Measurements from ENCODE around the gene COQ9.

Gene COQ9

DNA sequence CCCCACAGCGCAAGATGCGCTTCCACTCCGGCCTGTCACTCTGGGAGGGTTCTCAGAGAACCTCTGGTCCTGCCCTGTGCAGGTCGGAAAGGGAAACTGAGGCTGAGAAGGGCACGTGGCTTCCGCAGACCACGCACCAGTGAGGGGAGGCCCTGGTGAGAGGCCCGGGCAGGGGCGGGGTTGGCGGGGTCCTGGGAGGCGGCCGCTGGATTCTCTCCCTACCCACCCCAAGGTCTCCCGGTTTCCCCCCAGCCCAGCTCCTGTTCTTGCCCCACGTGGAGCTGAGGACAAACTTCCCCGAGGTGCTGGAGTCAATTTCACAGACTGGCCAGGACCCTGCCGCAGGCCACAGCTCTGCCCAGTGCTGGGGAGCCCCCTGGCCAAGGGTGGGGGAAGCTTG lies 31.2 kb upstream of the COQ9 start (continued):
- TF ChIP-seq, protein P1, sequence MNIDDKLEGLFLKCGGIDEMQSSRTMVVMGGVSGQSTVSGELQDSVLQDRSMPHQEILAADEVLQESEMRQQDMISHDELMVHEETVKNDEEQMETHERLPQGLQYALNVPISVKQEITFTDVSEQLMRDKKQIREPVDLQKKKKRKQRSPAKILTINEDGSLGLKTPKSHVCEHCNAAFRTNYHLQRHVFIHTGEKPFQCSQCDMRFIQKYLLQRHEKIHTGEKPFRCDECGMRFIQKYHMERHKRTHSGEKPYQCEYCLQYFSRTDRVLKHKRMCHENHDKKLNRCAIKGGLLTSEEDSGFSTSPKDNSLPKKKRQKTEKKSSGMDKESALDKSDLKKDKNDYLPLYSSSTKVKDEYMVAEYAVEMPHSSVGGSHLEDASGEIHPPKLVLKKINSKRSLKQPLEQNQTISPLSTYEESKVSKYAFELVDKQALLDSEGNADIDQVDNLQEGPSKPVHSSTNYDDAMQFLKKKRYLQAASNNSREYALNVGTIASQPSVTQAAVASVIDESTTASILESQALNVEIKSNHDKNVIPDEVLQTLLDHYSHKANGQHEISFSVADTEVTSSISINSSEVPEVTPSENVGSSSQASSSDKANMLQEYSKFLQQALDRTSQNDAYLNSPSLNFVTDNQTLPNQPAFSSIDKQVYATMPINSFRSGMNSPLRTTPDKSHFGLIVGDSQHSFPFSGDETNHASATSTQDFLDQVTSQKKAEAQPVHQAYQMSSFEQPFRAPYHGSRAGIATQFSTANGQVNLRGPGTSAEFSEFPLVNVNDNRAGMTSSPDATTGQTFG (tag by site-specific recombination; IDR thresholded peaks at IDR 0.05; ENCODE audit: borderline replicate concordance) = no peak
- TF ChIP-seq ZNF558 (tag by site-specific recombination; IDR thresholded peaks at IDR 0.05) (no peak), ZNF138 (tag by site-specific recombination; IDR thresholded peaks at IDR 0.05; ENCODE audit: borderline replicate concordance) (no peak), SALL2 (tag by site-specific recombination; IDR thresholded peaks at IDR 0.05; ENCODE audit: borderline replicate concordance) (no peak), ZNF660 (tag by site-specific recombination; IDR thresholded peaks at IDR 0.05) (no peak)

DNA sequence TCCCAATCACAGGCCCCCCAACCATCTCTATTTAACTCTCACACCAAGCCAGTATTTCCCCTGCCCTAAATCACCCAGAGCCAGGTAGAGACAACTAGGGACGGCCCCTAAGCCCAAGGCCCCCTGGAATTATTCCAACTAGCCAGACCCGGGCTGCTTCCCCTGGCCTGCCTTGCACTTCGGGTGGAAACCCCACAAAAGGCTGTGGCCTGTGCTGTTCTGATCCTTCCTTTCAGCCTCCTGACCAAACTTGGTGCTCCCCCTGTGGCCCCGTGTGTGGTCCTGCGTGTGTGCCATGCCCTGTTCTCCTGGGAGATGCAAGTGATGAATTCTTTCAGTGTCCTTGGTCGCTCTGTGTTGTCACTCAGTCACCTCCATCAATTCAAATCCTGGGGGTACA lies 27.8 kb upstream of the COQ9 start:
- Histone ChIP-seq H3K4me1 (ENCODE audit: control insufficient read depth, insufficient read depth, low read length) (no peaks in the 10 kb centered on the region), H3K36me3 (ENCODE audit: control insufficient read depth in 2 of 2, insufficient read depth in 1 of 2, low read length in 2 of 2) (no peaks in the 10 kb centered on the region), H3K9me3 (ENCODE audit: control insufficient read depth, insufficient read depth, low read depth, low read length) (no peaks in the 10 kb centered on the region), H3K4me3 (ENCODE audit: low read depth, low read length) (no peak overlapping the region), H3K27ac (ENCODE audit: extremely low read depth, low read depth, low read length) (no peak overlapping the region)
- POLR2A ChIA-PET = no interaction called here
- CTCF ChIA-PET = interaction anchor here (0.5 to 11.5 kb wide), 23 partner anchors 7 to 335 kb away, joined by 3 to 290 read pairs (median 6); no protein-coding TSS in a partner anchor
- TF ChIP-seq ZNF843 (tag by site-specific recombination; IDR thresholded peaks at IDR 0.05) = no peak
- TF ChIP-seq ZBTB48 (tag by site-specific recombination; IDR thresholded peaks at IDR 0.05) = peak; percentile 71; the same call in 1 of the 2 replicates
- TF ChIP-seq ZNF596 (tag by site-specific recombination; IDR thresholded peaks at IDR 0.05) = no peak
- no peak for TF ChIP-seq ZNF624 (tag by site-specific recombination; IDR thresholded peaks at IDR 0.05)
- TF ChIP-seq ZNF747 (tag by site-specific recombination; IDR thresholded peaks at IDR 0.05) = no peak
- no peak for TF ChIP-seq ZNF626 (tag by site-specific recombination; IDR thresholded peaks at IDR 0.05)

DNA sequence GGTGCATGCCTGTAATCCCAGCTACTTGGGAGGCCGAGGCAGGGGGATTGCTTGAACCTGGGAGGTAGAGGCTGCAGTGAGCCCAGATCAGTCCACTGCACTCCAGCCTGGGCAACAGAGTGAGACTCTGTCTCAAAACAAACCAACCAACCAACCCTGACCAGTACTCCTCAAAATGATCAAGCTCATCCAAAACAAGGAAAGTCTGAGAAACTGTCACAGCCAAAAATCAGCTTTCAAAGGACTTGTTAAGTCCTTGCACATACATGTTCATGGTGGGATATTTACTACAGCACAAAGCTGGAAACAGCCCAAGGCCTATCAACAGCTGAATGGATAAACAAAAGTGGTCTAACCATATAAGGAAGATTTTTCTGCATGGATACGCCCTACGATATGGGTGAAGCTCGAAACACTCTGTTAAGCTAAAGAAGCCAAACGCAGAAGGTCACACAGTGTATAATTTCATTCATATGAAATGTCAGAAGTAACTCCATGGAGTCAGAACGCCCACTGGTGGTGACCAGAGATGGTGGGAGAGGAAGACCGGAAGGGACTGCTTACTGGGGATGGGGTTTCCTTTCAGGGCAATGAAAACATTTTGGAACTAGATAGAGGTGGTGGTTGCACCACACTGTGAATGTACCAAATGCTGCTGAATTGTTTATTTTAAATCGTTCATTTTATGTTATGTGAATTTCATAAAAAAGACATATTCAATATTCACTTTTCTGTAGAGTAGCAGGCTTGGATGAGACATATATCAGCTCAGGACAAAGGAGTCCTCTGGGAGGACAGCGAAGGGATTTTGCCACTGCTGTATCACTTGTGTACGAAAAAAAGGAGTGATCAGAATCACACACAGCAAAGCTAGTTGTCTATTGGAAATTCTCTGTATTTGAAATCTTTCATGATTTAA lies 25.0 kb upstream of the COQ9 start:
- no peak overlapping the region for H3K4me3 ChIP-seq (ENCODE audit: low read depth, low read length)
- no peaks in the 10 kb centered on the region for H3K4me1 ChIP-seq (ENCODE audit: control insufficient read depth, insufficient read depth, low read length)
- H3K36me3 ChIP-seq (ENCODE audit: control insufficient read depth in 2 of 2, insufficient read depth in 1 of 2, low read length in 2 of 2) = peaks cover 0 to 8% of the 10 kb centered on the region in 2 experiments; a peak in 1 of 3 replicates
- POLR2A ChIA-PET = interaction anchor here (3.6 kb wide), 1 partner anchor 25 kb away, joined by 15 read pairs; the partner anchor contains the start of genes CIAPIN1 and COQ9
- CTCF ChIA-PET = interaction anchor here (0.5 to 11.5 kb wide), 27 partner anchors 8 to 917 kb away, joined by 3 to 290 read pairs (median 4); partner anchors contain the start of gene POLR2C
- no peaks in the 10 kb centered on the region for H3K9me3 ChIP-seq (ENCODE audit: control insufficient read depth, insufficient read depth, low read depth, low read length)
- H3K27ac ChIP-seq (ENCODE audit: extremely low read depth, low read depth, low read length) = no peak overlapping the region
- no peak for TF ChIP-seq KLF8 (tag by site-specific recombination; IDR thresholded peaks at IDR 0.05)
- TF ChIP-seq, protein P2, sequence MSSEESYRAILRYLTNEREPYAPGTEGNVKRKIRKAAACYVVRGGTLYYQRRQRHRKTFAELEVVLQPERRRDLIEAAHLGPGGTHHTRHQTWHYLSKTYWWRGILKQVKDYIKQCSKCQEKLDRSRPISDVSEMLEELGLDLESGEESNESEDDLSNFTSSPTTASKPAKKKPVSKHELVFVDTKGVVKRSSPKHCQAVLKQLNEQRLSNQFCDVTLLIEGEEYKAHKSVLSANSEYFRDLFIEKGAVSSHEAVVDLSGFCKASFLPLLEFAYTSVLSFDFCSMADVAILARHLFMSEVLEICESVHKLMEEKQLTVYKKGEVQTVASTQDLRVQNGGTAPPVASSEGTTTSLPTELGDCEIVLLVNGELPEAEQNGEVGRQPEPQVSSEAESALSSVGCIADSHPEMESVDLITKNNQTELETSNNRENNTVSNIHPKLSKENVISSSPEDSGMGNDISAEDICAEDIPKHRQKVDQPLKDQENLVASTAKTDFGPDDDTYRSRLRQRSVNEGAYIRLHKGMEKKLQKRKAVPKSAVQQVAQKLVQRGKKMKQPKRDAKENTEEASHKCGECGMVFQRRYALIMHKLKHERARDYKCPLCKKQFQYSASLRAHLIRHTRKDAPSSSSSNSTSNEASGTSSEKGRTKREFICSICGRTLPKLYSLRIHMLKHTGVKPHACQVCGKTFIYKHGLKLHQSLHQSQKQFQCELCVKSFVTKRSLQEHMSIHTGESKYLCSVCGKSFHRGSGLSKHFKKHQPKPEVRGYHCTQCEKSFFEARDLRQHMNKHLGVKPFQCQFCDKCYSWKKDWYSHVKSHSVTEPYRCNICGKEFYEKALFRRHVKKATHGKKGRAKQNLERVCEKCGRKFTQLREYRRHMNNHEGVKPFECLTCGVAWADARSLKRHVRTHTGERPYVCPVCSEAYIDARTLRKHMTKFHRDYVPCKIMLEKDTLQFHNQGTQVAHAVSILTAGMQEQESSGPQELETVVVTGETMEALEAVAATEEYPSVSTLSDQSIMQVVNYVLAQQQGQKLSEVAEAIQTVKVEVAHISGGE (tag by site-specific recombination; conservative IDR thresholded peaks at IDR 0.05; ENCODE audit: low read depth) = peak; percentile 87
- peak; percentile 88 for TF ChIP-seq ZXDB (tag by site-specific recombination; IDR thresholded peaks at IDR 0.05)
- TF ChIP-seq, protein P3, sequence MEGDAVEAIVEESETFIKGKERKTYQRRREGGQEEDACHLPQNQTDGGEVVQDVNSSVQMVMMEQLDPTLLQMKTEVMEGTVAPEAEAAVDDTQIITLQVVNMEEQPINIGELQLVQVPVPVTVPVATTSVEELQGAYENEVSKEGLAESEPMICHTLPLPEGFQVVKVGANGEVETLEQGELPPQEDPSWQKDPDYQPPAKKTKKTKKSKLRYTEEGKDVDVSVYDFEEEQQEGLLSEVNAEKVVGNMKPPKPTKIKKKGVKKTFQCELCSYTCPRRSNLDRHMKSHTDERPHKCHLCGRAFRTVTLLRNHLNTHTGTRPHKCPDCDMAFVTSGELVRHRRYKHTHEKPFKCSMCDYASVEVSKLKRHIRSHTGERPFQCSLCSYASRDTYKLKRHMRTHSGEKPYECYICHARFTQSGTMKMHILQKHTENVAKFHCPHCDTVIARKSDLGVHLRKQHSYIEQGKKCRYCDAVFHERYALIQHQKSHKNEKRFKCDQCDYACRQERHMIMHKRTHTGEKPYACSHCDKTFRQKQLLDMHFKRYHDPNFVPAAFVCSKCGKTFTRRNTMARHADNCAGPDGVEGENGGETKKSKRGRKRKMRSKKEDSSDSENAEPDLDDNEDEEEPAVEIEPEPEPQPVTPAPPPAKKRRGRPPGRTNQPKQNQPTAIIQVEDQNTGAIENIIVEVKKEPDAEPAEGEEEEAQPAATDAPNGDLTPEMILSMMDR (tag by site-specific recombination; IDR thresholded peaks at IDR 0.05) = peak; percentile 74
- TF ChIP-seq, protein P4, sequence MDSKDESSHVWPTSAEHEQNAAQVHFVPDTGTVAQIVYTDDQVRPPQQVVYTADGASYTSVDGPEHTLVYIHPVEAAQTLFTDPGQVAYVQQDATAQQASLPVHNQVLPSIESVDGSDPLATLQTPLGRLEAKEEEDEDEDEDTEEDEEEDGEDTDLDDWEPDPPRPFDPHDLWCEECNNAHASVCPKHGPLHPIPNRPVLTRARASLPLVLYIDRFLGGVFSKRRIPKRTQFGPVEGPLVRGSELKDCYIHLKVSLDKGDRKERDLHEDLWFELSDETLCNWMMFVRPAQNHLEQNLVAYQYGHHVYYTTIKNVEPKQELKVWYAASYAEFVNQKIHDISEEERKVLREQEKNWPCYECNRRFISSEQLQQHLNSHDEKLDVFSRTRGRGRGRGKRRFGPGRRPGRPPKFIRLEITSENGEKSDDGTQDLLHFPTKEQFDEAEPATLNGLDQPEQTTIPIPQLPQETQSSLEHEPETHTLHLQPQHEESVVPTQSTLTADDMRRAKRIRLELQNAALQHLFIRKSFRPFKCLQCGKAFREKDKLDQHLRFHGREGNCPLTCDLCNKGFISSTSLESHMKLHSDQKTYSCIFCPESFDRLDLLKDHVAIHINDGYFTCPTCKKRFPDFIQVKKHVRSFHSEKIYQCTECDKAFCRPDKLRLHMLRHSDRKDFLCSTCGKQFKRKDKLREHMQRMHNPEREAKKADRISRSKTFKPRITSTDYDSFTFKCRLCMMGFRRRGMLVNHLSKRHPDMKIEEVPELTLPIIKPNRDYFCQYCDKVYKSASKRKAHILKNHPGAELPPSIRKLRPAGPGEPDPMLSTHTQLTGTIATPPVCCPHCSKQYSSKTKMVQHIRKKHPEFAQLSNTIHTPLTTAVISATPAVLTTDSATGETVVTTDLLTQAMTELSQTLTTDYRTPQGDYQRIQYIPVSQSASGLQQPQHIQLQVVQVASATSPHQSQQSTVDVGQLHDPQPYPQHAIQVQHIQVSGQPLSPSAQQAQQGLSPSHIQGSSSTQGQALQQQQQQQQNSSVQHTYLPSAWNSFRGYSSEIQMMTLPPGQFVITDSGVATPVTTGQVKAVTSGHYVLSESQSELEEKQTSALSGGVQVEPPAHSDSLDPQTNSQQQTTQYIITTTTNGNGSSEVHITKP (tag by site-specific recombination; IDR thresholded peaks at IDR 0.05) = peak; percentile 43; the same call in 1 of the 2 replicates
- TF ChIP-seq ZNF654 (tag by site-specific recombination; IDR thresholded peaks at IDR 0.05; ENCODE audit: low read depth) = peak; percentile 54
- TF ChIP-seq ZNF624 (tag by site-specific recombination; IDR thresholded peaks at IDR 0.05) = no peak
